ENCODE data around the gene DLX6.

The DLX6 gene

GRCh38 chr7:97011536-97012364 lies 6.4 kb downstream of the DLX6 start:
- DNase-seq = no peak

GRCh38 chr7:97012365-97013133 lies 7.2 kb downstream of the DLX6 start:
- DNase-seq = no peak

- no peak for DNase-seq
Measured at GRCh38 chr7:97013134-97013844, 7.9 kb downstream of the DLX6 start.

- no peak for DNase-seq
Measured at GRCh38 chr7:97013845-97014134, 8.4 kb downstream of the DLX6 start.

- no peak for DNase-seq
Measured at GRCh38 chr7:97014145-97014750, 8.9 kb downstream of the DLX6 start.

GRCh38 chr7:97015279-97015678 lies 9.9 kb downstream of the DLX6 start:
- no peak for DNase-seq

- DNase-seq = no peak
Measured at GRCh38 chr7:97015756-97016380, 10.5 kb downstream of the DLX6 start.

- no peak for DNase-seq
Measured at GRCh38 chr7:97016381-97017191, 11.2 kb downstream of the DLX6 start.

- no peak for DNase-seq
Measured at GRCh38 chr7:97017192-97018125, 12.1 kb downstream of the DLX6 start.

GRCh38 chr7:97018126-97018601 lies 12.8 kb downstream of the DLX6 start:
- DNase-seq = no peak

GRCh38 chr7:97018791-97019531 lies 13.6 kb downstream of the DLX6 start:
- no peak for DNase-seq

- DNase-seq = no peak
Measured at GRCh38 chr7:97019710-97020225, 14.4 kb downstream of the DLX6 start.

- DNase-seq = no peak
Measured at GRCh38 chr7:97020601-97020995, 15.2 kb downstream of the DLX6 start.

- DNase-seq = no peak
Measured at GRCh38 chr7:97020996-97021746, 15.8 kb downstream of the DLX6 start.

GRCh38 chr7:97021747-97022490 lies 16.6 kb downstream of the DLX6 start:
- no peak for DNase-seq

GRCh38 chr7:97022491-97023306 lies 17.3 kb downstream of the DLX6 start:
- DNase-seq = no peak
